NCI-H2107 treated with DMSO at 0.1 percent for 48 hours (cell line): ENCODE data around the gene GREB1.

ENCODE experiments used
- DNase-seq: peaks from one replicate; lab custom pipeline; 2025; ENCODE audit not compliant: unreplicated experiment; lab: John Stamatoyannopoulos, UW

The GREB1 gene

GRCh38 chr2:11509657-11510360 lies 24.0 kb upstream of the GREB1 start:
- DNase-seq = no peak

GRCh38 chr2:11512431-11512830 lies 21.4 kb upstream of the GREB1 start:
- no peak for DNase-seq

GRCh38 chr2:11513319-11513718 lies 20.5 kb upstream of the GREB1 start:
- DNase-seq = no peak

GRCh38 chr2:11514081-11514730 lies 19.6 kb upstream of the GREB1 start:
- no peak for DNase-seq

GRCh38 chr2:11514904-11515303 lies 18.9 kb upstream of the GREB1 start:
- DNase-seq = no peak

GRCh38 chr2:11515490-11515981 lies 18.3 kb upstream of the GREB1 start:
- no peak for DNase-seq

- DNase-seq = no peak
These were observed 16.7 kb upstream of the GREB1 start for GRCh38 chr2:11516984-11517648.

GRCh38 chr2:11517906-11518305 lies 15.9 kb upstream of the GREB1 start:
- DNase-seq = no peak

GRCh38 chr2:11520092-11520693 lies 13.7 kb upstream of the GREB1 start:
- no peak for DNase-seq

- no peak for DNase-seq
These were observed 12.1 kb upstream of the GREB1 start for GRCh38 chr2:11521775-11522174.

- no peak for DNase-seq
These were observed 9.4 kb upstream of the GREB1 start for GRCh38 chr2:11524470-11524869.

GRCh38 chr2:11525762-11526161 lies 8.1 kb upstream of the GREB1 start:
- no peak for DNase-seq

- no peak for DNase-seq
These were observed 6.8 kb upstream of the GREB1 start for GRCh38 chr2:11527001-11527400.

- DNase-seq = no peak
These were observed 5.6 kb upstream of the GREB1 start for GRCh38 chr2:11528228-11528627.

GRCh38 chr2:11530864-11531465 lies 2.9 kb upstream of the GREB1 start:
- DNase-seq = no peak

- DNase-seq = no peak
These were observed 1.3 kb upstream of the GREB1 start for GRCh38 chr2:11532416-11533055.

- no peak for DNase-seq
These were observed 363 bp downstream of the GREB1 start for GRCh38 chr2:11534071-11534745.

- DNase-seq = no peak
These were observed 1.1 kb downstream of the GREB1 start for GRCh38 chr2:11534746-11535484.

- DNase-seq = no peak
These were observed 2.1 kb downstream of the GREB1 start for GRCh38 chr2:11535899-11536344.
